K562 (cell line): ENCODE measurements around the gene SLC5A3. TPM values are rescaled to one million over a fixed set of nuclear protein-coding genes. Genes with fewer than 3 reads are reported as not detected.

Experiments
- ATAC-seq: fragments of 200-7000 bp; cut with Tn5 transposase; 3 replicates; pipeline ENCODE4 v1.9.1; 2020; ENCODE audit warnings: moderate library complexity
- BruUV-seq: library from RNA; stranded (reverse); fragments of 400-500 nt; replicated peaks from 2 replicates; lab custom pipeline; 2021; lab: Mats Ljungman, UMichigan
- CTCF ChIA-PET: fragments of 300-600 bp; formaldehyde crosslinking; extraction: SDS; loops from one replicate; lab custom pipeline; 2021; ENCODE audit warnings: low intra/inter-chr PET ratio; lab: Yijun Ruan, JAX
- POLR2A ChIA-PET: fragments of 300-600, 350-650 bp; sonication (Branson Sonifier 250); formaldehyde crosslinking; extraction: SDS; loops from one replicate; lab custom pipeline; 2021; ENCODE audit warnings: antibody characterized with exemption, inconsistent platforms; lab: Yijun Ruan, JAX
- DNase-seq, 4 experiments: peaks; one replicate each; pipeline versions ENCODE4 v3.0.0 to v3.0.0-alpha.2; 2011 to 2018; ENCODE audit warnings: low spot score in 3 of 4, mixed read lengths in 3 of 4; ENCODE audit errors: extremely low read depth in 1 of 4
- FAIRE-seq: peaks from 2 replicates; lab custom pipeline; 2011; peaks lifted over from hg19 to GRCh38; lab: Jason Lieb, UNC
- H2AFZ ChIP-seq: 2 replicates; pipeline ENCODE4 v1.6.0; 2011; ENCODE audit warnings: low read depth, low read length, control low read depth, inconsistent platforms
- H3K27ac ChIP-seq: fragments of 200-600 bp; 3 replicates; pipeline ENCODE4 v1.8.0; 2011; ENCODE audit warnings: low read depth, mild to moderate bottlenecking, control low read depth, inconsistent platforms, low read length, moderate library complexity, mixed read lengths; ENCODE audit errors: extremely low read depth
- H3K27me3 ChIP-seq, 2 experiments: fragments of 300-600 bp in 1 of 2; 2 replicates in 1 of 2; 3 replicates in 1 of 2; pipeline versions ENCODE4 v1.6.0 to v1.8.0; 2011; ENCODE audit warnings: inconsistent platforms in 2 of 2, low read length in 2 of 2, mild to moderate bottlenecking in 1 of 2, mixed read lengths in 1 of 2, moderate library complexity in 1 of 2; ENCODE audit not compliant: control insufficient read depth in 2 of 2, insufficient read depth in 2 of 2
- H3K36me3 ChIP-seq: fragments of 300-600 bp; 3 replicates; pipeline ENCODE4 v1.8.0; 2011; ENCODE audit warnings: mild to moderate bottlenecking, low read length, inconsistent platforms; ENCODE audit not compliant: control insufficient read depth, insufficient read depth
- H3K4me1 ChIP-seq, 2 experiments: fragments of 200-600 bp in 1 of 2; replicated peaks in 1 of 2; 2 replicates in 1 of 2; 3 replicates in 1 of 2; pipeline versions ENCODE4 v1.5.1 to v1.8.0; 2011; ENCODE audit warnings: inconsistent platforms in 2 of 2, low read length in 2 of 2, mild to moderate bottlenecking in 1 of 2, mixed read lengths in 1 of 2, moderate library complexity in 1 of 2; ENCODE audit not compliant: control insufficient read depth in 2 of 2, insufficient read depth in 2 of 2
- H3K4me2 ChIP-seq: 2 replicates; pipeline ENCODE4 v1.6.1; 2011; ENCODE audit warnings: low read length, control low read depth, inconsistent platforms, mixed read lengths; ENCODE audit not compliant: insufficient read depth
- H3K4me3 ChIP-seq: fragments of 200-600 bp; sonication (generic), shearing (Covaris generic); 2 replicates; pipeline ENCODE4 v1.5.1; 2016; ENCODE audit warnings: control low read depth, inconsistent platforms
- H3K79me2 ChIP-seq: fragments of 200-600 bp; 3 replicates; pipeline ENCODE4 v1.8.0; 2011; ENCODE audit warnings: low read length, inconsistent platforms; ENCODE audit not compliant: control insufficient read depth, insufficient read depth
- H3K9ac ChIP-seq, 2 experiments: 2 replicates each; pipeline versions ENCODE4 v1.6.0 to v1.6.1; 2011; ENCODE audit warnings: low read depth in 2 of 2, low read length in 2 of 2, control low read depth in 1 of 2, inconsistent platforms in 1 of 2, mild to moderate bottlenecking in 1 of 2, mixed read lengths in 1 of 2; ENCODE audit not compliant: insufficient read depth in 1 of 2
- H3K9me1 ChIP-seq: one replicate; pipeline ENCODE4 v1.6.0; 2011; ENCODE audit warnings: inconsistent platforms, mild to moderate bottlenecking, low read length, moderate library complexity; ENCODE audit not compliant: control insufficient read depth, insufficient read depth
- H3K9me3 ChIP-seq: replicated peaks from 2 replicates; pipeline ENCODE4 v1.5.1; 2011; ENCODE audit warnings: low read depth, low read length, inconsistent platforms; ENCODE audit not compliant: control insufficient read depth, insufficient read depth
- H4K20me1 ChIP-seq: replicated peaks from 2 replicates; pipeline ENCODE4 v1.6.1; 2011; ENCODE audit warnings: low read length, inconsistent platforms, mixed read lengths; ENCODE audit not compliant: control insufficient read depth, insufficient read depth
- DIDO1 ChIP-seq: fragments of 450-650 bp; IDR thresholded peaks from 2 replicates; pipeline ENCODE4 v1.6.1; 2016; ENCODE audit warnings: low read depth, missing biosample characterization, missing genetic modification characterization
- E2F4 ChIP-seq: sonication (generic); formaldehyde crosslinking; IDR thresholded peaks from 2 replicates; pipeline ENCODE4 v1.8.0; 2022; ENCODE audit warnings: mild to moderate bottlenecking, low read depth, missing genetic modification reagents
- GTF2F1 ChIP-seq: IDR thresholded peaks from 2 replicates; pipeline ENCODE4 v1.6.1; 2011; ENCODE audit warnings: low read depth, low read length, improper control_type of control experiment
- TAL1 ChIP-seq: fragments of 450-650 bp; IDR thresholded peaks from 2 replicates; pipeline ENCODE4 v1.6.1; 2016; ENCODE audit warnings: mild to moderate bottlenecking
- WGBS: fragments of 100-300 bp; shearing (Covaris generic); methylation state at CpG from one replicate; pipeline ENCODE4 v1.1.6; 2016; ENCODE audit warnings: low coverage, mixed read lengths; ENCODE audit not compliant: insufficient coverage; ENCODE audit errors: missing lambda C conversion rate; 5-methylcytosine and 5-hydroxymethylcytosine counted together
- in situ Hi-C: fragments of 300-500 bp; cut with MboI; formaldehyde crosslinking; loops from 4 replicates; pipeline ENCODE4 v1.15.0; 2018; ENCODE audit warnings: inconsistent platforms, mixed read lengths
- intact Hi-C: fragments of 100-400 bp; cut with micrococcal nuclease; formaldehyde crosslinking; loops from 2 replicates; pipeline ENCODE4 v1.14.2; 2022
- polyA plus RNA-seq, 8 experiments: library from polyadenylated mRNA; depleted of rRNA in 4 of 8; stranded (reverse) in 5 of 8; unstranded in 3 of 8; fragments of >200 nt; fragmentation: Nextera tagmentation in 2 of 8; fragmentation: Illumina TruSeq in 1 of 8; extraction: Ambion mirVana in 2 of 8; extraction: Trizol in 1 of 8; gene quantifications; 2 replicates each; pipeline versions ENCODE4 v1.2.1 to v1.2.3, GENCODE V29; 2011 to 2014; ENCODE audit warnings: inconsistent platforms in 1 of 8, missing spikeins in 1 of 8
- total RNA-seq, 7 experiments: library from RNA; depleted of rRNA in 6 of 7; stranded (reverse); fragments of >200 nt in 6 of 7; fragmentation: Illumina TruSeq in 2 of 7; extraction: Trizol in 2 of 7; gene quantifications; 2 replicates each; pipeline versions ENCODE4 v1.2.1 to v1.2.3, GENCODE V29; 2011 to 2021; ENCODE audit warnings: low replicate concordance in 1 of 7
- TF ChIP-seq, protein P1 (sequence below): fragments of 450-650 bp; IDR thresholded peaks from 2 replicates; pipeline ENCODE4 v1.6.1; 2014; ENCODE audit warnings: low read depth, mild to moderate bottlenecking, moderate library complexity, borderline replicate concordance

Gene SLC5A3
- total and polyA plus RNA-seq, 9 of the 15 experiments (the other 6 are each of a cell fraction or from before 2014, with no cell fraction given) = 2.9 to 20.6 (median 9.0) TPM

- TF ChIP-seq DIDO1 = no peak
These were observed 21.6 kb downstream of the SLC5A3 start (continued) for GRCh38 chr21:34094949-34095348.

DNA sequence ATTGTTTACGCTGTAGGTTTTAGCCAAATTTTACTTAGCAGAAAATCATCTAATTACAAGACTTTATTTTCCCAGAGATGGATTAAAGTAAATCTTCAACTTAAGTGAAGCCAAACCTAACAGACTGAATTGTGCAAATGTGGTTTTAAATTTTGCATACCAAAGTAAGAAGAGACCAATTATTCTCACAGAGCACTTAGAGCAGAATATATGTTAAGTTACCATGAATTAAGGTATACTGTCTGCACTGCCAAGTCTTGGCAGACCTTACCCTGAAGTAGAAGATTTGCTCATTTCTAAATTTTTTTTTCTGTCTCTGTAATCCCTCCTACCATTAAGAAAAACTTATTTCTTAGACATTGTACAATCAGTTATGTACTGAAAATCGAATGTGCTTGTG is 24.1 kb downstream of the SLC5A3 start:
- H3K4me2 ChIP-seq = no peak overlapping the region
- POLR2A ChIA-PET = no interaction called here
- CTCF ChIA-PET = no interaction called here
- WGBS = 83% methylated on average over 2 of the region's 2 CpGs
- H3K79me2 ChIP-seq = peaks cover 96% of the 10 kb centered on the region
- no peak for DNase-seq
- no peak for ATAC-seq
- TF ChIP-seq, protein P1, sequence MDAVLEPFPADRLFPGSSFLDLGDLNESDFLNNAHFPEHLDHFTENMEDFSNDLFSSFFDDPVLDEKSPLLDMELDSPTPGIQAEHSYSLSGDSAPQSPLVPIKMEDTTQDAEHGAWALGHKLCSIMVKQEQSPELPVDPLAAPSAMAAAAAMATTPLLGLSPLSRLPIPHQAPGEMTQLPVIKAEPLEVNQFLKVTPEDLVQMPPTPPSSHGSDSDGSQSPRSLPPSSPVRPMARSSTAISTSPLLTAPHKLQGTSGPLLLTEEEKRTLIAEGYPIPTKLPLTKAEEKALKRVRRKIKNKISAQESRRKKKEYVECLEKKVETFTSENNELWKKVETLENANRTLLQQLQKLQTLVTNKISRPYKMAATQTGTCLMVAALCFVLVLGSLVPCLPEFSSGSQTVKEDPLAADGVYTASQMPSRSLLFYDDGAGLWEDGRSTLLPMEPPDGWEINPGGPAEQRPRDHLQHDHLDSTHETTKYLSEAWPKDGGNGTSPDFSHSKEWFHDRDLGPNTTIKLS = no peak
- TF ChIP-seq E2F4 (CRISPR knock-in tag) (no peak), GTF2F1 (no peak), TAL1 (no peak)
- peaks cover 50% of the 10 kb centered on the region for H3K36me3 ChIP-seq
- no peak overlapping the region for H3K4me3 ChIP-seq
- H3K27ac ChIP-seq = no peak overlapping the region
- no peaks in the 10 kb centered on the region for H3K9me3 ChIP-seq
- no peak overlapping the region for H3K9ac ChIP-seq
- H2AFZ ChIP-seq = no peak overlapping the region
- no peaks in the 10 kb centered on the region for H4K20me1 ChIP-seq
- H3K27me3 ChIP-seq = no peaks in the 10 kb centered on the region
- BruUV-seq = no TSS peak
- intact Hi-C loops = no loop called here
- H3K9me1 ChIP-seq = no peaks in the 10 kb centered on the region
- in situ Hi-C loops = no loop called here
- FAIRE-seq = no peak
- 0 out of 5 replicates have a peak, but pooled peaks cover 0 to 2% of the 10 kb centered on the region in 2 experiments for H3K4me1 ChIP-seq
